H9 (cell line): ENCODE data around the gene PDF. TPM values are rescaled to one million over a fixed set of nuclear protein-coding genes. Genes with fewer than 3 reads are reported as not detected.
"Not testable (repeated sequence)": the region's sequence is repeated elsewhere in the genome, so short reads cannot be mapped to it uniquely, and the experiment has no call there.

Source experiments
- DNase-seq: peaks from one replicate; pipeline ENCODE4 v3.0.0-alpha.2; 2017
- H2AFZ ChIP-seq: one replicate; pipeline ENCODE4 v1.6.1; 2013; ENCODE audit warnings: mild to moderate bottlenecking, low read length, control low read depth, moderate library complexity
- H2AK5ac ChIP-seq: 2 replicates; pipeline ENCODE4 v1.6.1; 2013; ENCODE audit warnings: low read length, control low read depth, mixed read lengths; ENCODE audit not compliant: insufficient read length
- H2BK120ac ChIP-seq: one replicate; pipeline ENCODE4 v1.6.1; 2013; ENCODE audit warnings: low read depth, mild to moderate bottlenecking, low read length, control low read depth, inconsistent platforms; ENCODE audit not compliant: poor library complexity, severe bottlenecking
- H2BK12ac ChIP-seq: 2 replicates; pipeline ENCODE4 v1.6.1; 2013; ENCODE audit warnings: low read length, control low read depth, mixed read lengths, low read depth; ENCODE audit not compliant: insufficient read length
- H2BK15ac ChIP-seq: 2 replicates; pipeline ENCODE4 v1.6.1; 2013; ENCODE audit warnings: low read depth, low read length, control low read depth
- H2BK20ac ChIP-seq: one replicate; pipeline ENCODE4 v1.6.1; 2013; ENCODE audit warnings: low read depth, mild to moderate bottlenecking, low read length, control low read depth, inconsistent platforms; ENCODE audit not compliant: poor library complexity, severe bottlenecking
- H2BK5ac ChIP-seq: 2 replicates; pipeline ENCODE4 v1.6.1; 2013; ENCODE audit warnings: low read length, control low read depth, mixed read lengths; ENCODE audit not compliant: insufficient read length
- H3K14ac ChIP-seq: 2 replicates; pipeline ENCODE4 v1.6.1; 2013; ENCODE audit warnings: low read length, control low read depth; ENCODE audit not compliant: insufficient read depth
- H3K18ac ChIP-seq: 2 replicates; pipeline ENCODE4 v1.6.1; 2013; ENCODE audit warnings: low read depth, mild to moderate bottlenecking, mixed read lengths, low read length, control low read depth; ENCODE audit not compliant: insufficient read length
- H3K23ac ChIP-seq: 2 replicates; pipeline ENCODE4 v1.6.1; 2013; ENCODE audit warnings: low read length, control low read depth, mixed read lengths, low read depth; ENCODE audit not compliant: insufficient read length
- H3K23me2 ChIP-seq: 2 replicates; pipeline ENCODE4 v1.6.1; 2013; ENCODE audit warnings: low read depth, mild to moderate bottlenecking, mixed read lengths, low read length, control low read depth; ENCODE audit not compliant: insufficient read length, poor library complexity, severe bottlenecking
- H3K27ac ChIP-seq: 2 replicates; pipeline ENCODE4 v1.5.1; 2013; ENCODE audit warnings: low read length, control low read depth, mixed read lengths, low read depth; ENCODE audit not compliant: insufficient read length
- H3K27me3 ChIP-seq: 2 replicates; pipeline ENCODE4 v1.6.1; 2013; ENCODE audit warnings: low read length, control low read depth, inconsistent platforms; ENCODE audit not compliant: insufficient read depth
- H3K4ac ChIP-seq: 2 replicates; pipeline ENCODE4 v1.6.1; 2013; ENCODE audit warnings: low read depth, mild to moderate bottlenecking, control low read depth, inconsistent platforms, low read length, moderate library complexity
- H3K4me1 ChIP-seq: 2 replicates; pipeline ENCODE4 v1.6.1; 2013; ENCODE audit warnings: low read length, control low read depth, inconsistent platforms; ENCODE audit not compliant: insufficient read depth
- H3K4me2 ChIP-seq: 2 replicates; pipeline ENCODE4 v1.6.1; 2013; ENCODE audit warnings: low read length, control low read depth, mixed read lengths; ENCODE audit not compliant: insufficient read length, insufficient read depth
- H3K56ac ChIP-seq: 2 replicates; pipeline ENCODE4 v1.6.1; 2013; ENCODE audit warnings: low read depth, mild to moderate bottlenecking, mixed read lengths, low read length, control low read depth; ENCODE audit not compliant: insufficient read length
- H3K79me1 ChIP-seq: 2 replicates; pipeline ENCODE4 v1.6.1; 2013; ENCODE audit warnings: low read depth, mild to moderate bottlenecking, moderate library complexity, low read length, control low read depth, inconsistent platforms; ENCODE audit not compliant: insufficient read depth, poor library complexity, severe bottlenecking
- H3K79me2 ChIP-seq: 2 replicates; pipeline ENCODE4 v1.6.1; 2013; ENCODE audit warnings: low read length, control low read depth, inconsistent platforms; ENCODE audit not compliant: insufficient read depth
- H3K9ac ChIP-seq: 2 replicates; pipeline ENCODE4 v1.6.1; 2013; ENCODE audit warnings: low read length, control low read depth, mixed read lengths; ENCODE audit not compliant: insufficient read length; ENCODE audit errors: extremely low read depth
- H3K9me3 ChIP-seq: one replicate; pipeline ENCODE4 v1.6.1; 2013; ENCODE audit warnings: low read depth, low read length, inconsistent platforms; ENCODE audit not compliant: control insufficient read depth
- H3T11ph ChIP-seq: one replicate; pipeline ENCODE4 v1.6.1; 2013; ENCODE audit warnings: mild to moderate bottlenecking, low read length, control low read depth, inconsistent platforms
- H4K20me1 ChIP-seq: one replicate; pipeline ENCODE4 v1.6.1; 2013; ENCODE audit not compliant: control insufficient read depth, insufficient read length, insufficient read depth
- H4K5ac ChIP-seq: 2 replicates; pipeline ENCODE4 v1.6.1; 2013; ENCODE audit warnings: low read depth, mild to moderate bottlenecking, mixed read lengths, low read length, control low read depth; ENCODE audit not compliant: insufficient read length
- H4K8ac ChIP-seq: replicated peaks from 2 replicates; pipeline ENCODE4 v1.6.1; 2013; ENCODE audit warnings: low read length, control low read depth, mixed read lengths, low read depth; ENCODE audit not compliant: insufficient read length
- H4K91ac ChIP-seq: 2 replicates; pipeline ENCODE4 v1.6.1; 2013; ENCODE audit warnings: low read depth, mild to moderate bottlenecking, moderate library complexity, mixed read lengths, low read length, control low read depth; ENCODE audit not compliant: insufficient read length
- H3K27ac Mint-ChIP-seq, 3 experiments: 2 replicates in 2 of 3; 3 replicates in 1 of 3; pipeline ENCODE4 v1.8.0; 2020 to 2021; ENCODE audit warnings: mixed read lengths in 3 of 3, mild to moderate bottlenecking in 1 of 3, moderate library complexity in 1 of 3
- H3K27me3 Mint-ChIP-seq: 2 replicates; pipeline ENCODE4 v1.8.0; 2021; ENCODE audit warnings: low read depth, mild to moderate bottlenecking, moderate library complexity, mixed read lengths
- H3K36me3 Mint-ChIP-seq, 3 experiments: 2 replicates in 2 of 3; 3 replicates in 1 of 3; pipeline ENCODE4 v1.8.0; 2020 to 2021; ENCODE audit warnings: low read depth in 3 of 3, mixed read lengths in 3 of 3; ENCODE audit not compliant: insufficient read depth in 1 of 3
- H3K4me1 Mint-ChIP-seq, 2 experiments: 2 replicates each; pipeline ENCODE4 v1.8.0; 2020; ENCODE audit warnings: mixed read lengths in 2 of 2
- H3K4me3 Mint-ChIP-seq, 2 experiments: 2 replicates in 1 of 2; 3 replicates in 1 of 2; pipeline ENCODE4 v1.8.0; 2020 to 2021; ENCODE audit warnings: mild to moderate bottlenecking in 2 of 2, mixed read lengths in 2 of 2, moderate library complexity in 1 of 2
- H3K9me3 Mint-ChIP-seq, 2 experiments: 2 replicates in 1 of 2; 3 replicates in 1 of 2; pipeline ENCODE4 v1.8.0; 2020; ENCODE audit warnings: mild to moderate bottlenecking in 2 of 2, mixed read lengths in 2 of 2, moderate library complexity in 1 of 2
- WGBS: extraction: QIAGEN DNeasy Blood & Tissue Kit; methylation state at CpG from one replicate; pipeline ENCODE4 v1.1.7; 2013; ENCODE audit warnings: missing lambda C conversion rate, low lambda C conversion rate, mixed read lengths; ENCODE audit not compliant: insufficient read length; ENCODE audit errors: extremely low coverage; 5-methylcytosine and 5-hydroxymethylcytosine counted together
- total RNA-seq: library from RNA; stranded (reverse); gene quantifications from 2 replicates; pipeline ENCODE4 v1.2.1, GENCODE V29; 2021
- TF ChIP-seq, protein P1 (sequence below): fragments of 200-600 bp; sonication (generic); conservative IDR thresholded peaks from 3 replicates; pipeline ENCODE4 v1.8.0; 2021; ENCODE audit warnings: antibody characterized with exemption, mild to moderate bottlenecking

The PDF gene
- total RNA-seq, 1 experiment from 2014 or later, result 36.4 TPM

- Histone ChIP-seq H2BK15ac (no peak overlapping the region), H2BK20ac (no peak overlapping the region), H3K27me3 (no peaks in the 10 kb centered on the region), H3K18ac (no peak overlapping the region), H3K14ac (no peak overlapping the region), H3K79me1 (no peaks in the 10 kb centered on the region), H3K4ac (no peak overlapping the region), H3K4me1 (no peaks in the 10 kb centered on the region), H2BK120ac (no peak overlapping the region), H4K8ac (no peak overlapping the region), H3K9ac (no peak overlapping the region), H2BK5ac (no peak overlapping the region), H3K56ac (no peak overlapping the region), H4K20me1 (no peaks in the 10 kb centered on the region), H3K4me2 (no peak overlapping the region), H3K23ac (no peak overlapping the region), H3K27ac (no peak overlapping the region), H3T11ph (no peak overlapping the region), H3K23me2 (no peaks in the 10 kb centered on the region), H2AK5ac (no peak overlapping the region), H3K9me3 (no peaks in the 10 kb centered on the region), H2BK12ac (no peak overlapping the region), H4K5ac (no peak overlapping the region), H3K79me2 (no peaks in the 10 kb centered on the region), H2AFZ (no peak overlapping the region), H4K91ac (no peak overlapping the region)
- WGBS, result no CpG with 5 or more reads among the region's 3 CpGs
- H3K36me3 Mint-ChIP-seq, result peaks cover 0 to 5% (median 2%) of the 10 kb centered on the region in 3 experiments; a peak in 4 of 7 replicates
- no peak overlapping the region for H3K4me3 Mint-ChIP-seq
- TF ChIP-seq, protein P1, sequence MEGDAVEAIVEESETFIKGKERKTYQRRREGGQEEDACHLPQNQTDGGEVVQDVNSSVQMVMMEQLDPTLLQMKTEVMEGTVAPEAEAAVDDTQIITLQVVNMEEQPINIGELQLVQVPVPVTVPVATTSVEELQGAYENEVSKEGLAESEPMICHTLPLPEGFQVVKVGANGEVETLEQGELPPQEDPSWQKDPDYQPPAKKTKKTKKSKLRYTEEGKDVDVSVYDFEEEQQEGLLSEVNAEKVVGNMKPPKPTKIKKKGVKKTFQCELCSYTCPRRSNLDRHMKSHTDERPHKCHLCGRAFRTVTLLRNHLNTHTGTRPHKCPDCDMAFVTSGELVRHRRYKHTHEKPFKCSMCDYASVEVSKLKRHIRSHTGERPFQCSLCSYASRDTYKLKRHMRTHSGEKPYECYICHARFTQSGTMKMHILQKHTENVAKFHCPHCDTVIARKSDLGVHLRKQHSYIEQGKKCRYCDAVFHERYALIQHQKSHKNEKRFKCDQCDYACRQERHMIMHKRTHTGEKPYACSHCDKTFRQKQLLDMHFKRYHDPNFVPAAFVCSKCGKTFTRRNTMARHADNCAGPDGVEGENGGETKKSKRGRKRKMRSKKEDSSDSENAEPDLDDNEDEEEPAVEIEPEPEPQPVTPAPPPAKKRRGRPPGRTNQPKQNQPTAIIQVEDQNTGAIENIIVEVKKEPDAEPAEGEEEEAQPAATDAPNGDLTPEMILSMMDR, result no peak
- H3K4me1 Mint-ChIP-seq, result no peaks in the 10 kb centered on the region
- peak overlapping the region in 1 of 3 experiments; percentile 8; a peak in 2 of 7 replicates for H3K27ac Mint-ChIP-seq
- H3K27me3 Mint-ChIP-seq, result no peaks in the 10 kb centered on the region
- DNase-seq, result no peak
- no peaks in the 10 kb centered on the region for H3K9me3 Mint-ChIP-seq
These were observed 37.0 kb downstream of the PDF start for GRCh38 chr16:69293401-69293800.

GRCh38 chr16:69291657-69292056, 38.7 kb downstream of the PDF start:
- not testable (repeated sequence) for H3K4me1 Mint-ChIP-seq, H3K79me2 ChIP-seq, H4K20me1 ChIP-seq, H3T11ph ChIP-seq, H3K4me3 Mint-ChIP-seq, H4K8ac ChIP-seq, H3K18ac ChIP-seq, H3K9me3 ChIP-seq, H3K27me3 Mint-ChIP-seq, H4K5ac ChIP-seq, DNase-seq, H4K91ac ChIP-seq, H2BK20ac ChIP-seq, H3K9ac ChIP-seq, H3K56ac ChIP-seq, H3K14ac ChIP-seq, H2AK5ac ChIP-seq, H2BK5ac ChIP-seq, H3K4me2 ChIP-seq, H2AFZ ChIP-seq, H3K27ac ChIP-seq, H3K23me2 ChIP-seq, H3K27me3 ChIP-seq, H2BK15ac ChIP-seq, H3K27ac Mint-ChIP-seq, H3K36me3 Mint-ChIP-seq, H3K79me1 ChIP-seq, H2BK12ac ChIP-seq, H3K4ac ChIP-seq, H3K9me3 Mint-ChIP-seq, H2BK120ac ChIP-seq, H3K4me1 ChIP-seq, H3K23ac ChIP-seq
- WGBS, result no CpG with 5 or more reads among the region's 9 CpGs
